ENCODE measurements around the gene SLC35D3. TPM values are rescaled to one million over a fixed set of nuclear protein-coding genes. Genes with fewer than 3 reads are reported as not detected.
"Not testable (repeated sequence)": the region's sequence is repeated elsewhere in the genome, so short reads cannot be mapped to it uniquely, and the experiment has no call there.

Gene SLC35D3, protein sequence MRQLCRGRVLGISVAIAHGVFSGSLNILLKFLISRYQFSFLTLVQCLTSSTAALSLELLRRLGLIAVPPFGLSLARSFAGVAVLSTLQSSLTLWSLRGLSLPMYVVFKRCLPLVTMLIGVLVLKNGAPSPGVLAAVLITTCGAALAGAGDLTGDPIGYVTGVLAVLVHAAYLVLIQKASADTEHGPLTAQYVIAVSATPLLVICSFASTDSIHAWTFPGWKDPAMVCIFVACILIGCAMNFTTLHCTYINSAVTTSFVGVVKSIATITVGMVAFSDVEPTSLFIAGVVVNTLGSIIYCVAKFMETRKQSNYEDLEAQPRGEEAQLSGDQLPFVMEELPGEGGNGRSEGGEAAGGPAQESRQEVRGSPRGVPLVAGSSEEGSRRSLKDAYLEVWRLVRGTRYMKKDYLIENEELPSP
- not detected for total RNA-seq
- long read RNA-seq = 0 reads

DNA sequence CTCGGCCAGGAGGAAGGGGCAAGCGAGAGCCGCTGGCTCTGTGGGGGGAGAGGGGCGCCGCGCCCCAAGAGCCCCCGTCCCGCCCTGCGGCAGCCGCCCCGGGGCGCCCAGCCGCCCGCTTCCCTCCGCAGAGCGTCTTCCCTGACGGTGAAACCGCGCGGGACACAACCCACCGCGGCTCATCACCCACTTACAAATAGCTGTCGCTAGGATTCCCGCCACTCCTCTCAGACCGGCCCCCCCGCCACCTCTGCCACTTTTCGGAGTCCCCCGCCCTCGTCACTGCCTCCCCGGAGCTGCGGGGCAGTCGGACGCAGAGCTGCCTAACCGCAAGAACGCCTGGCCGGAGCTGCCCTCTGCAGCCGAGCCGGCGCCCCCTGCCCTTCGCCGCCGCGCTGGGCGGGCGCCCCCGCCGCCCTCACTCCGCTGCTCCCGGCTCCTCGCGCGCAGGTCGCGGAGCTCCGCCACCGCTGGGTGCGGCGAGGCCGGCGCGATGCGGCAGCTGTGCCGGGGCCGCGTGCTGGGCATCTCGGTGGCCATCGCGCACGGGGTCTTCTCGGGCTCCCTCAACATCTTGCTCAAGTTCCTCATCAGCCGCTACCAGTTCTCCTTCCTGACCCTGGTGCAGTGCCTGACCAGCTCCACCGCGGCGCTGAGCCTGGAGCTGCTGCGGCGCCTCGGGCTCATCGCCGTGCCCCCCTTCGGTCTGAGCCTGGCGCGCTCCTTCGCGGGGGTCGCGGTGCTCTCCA is at the start of gene SLC35D3:
SLC35D3 (plus strand) TSS at position 366 of the 749 bp plus-strand sequence; CDS start at position 494, 128 bp downstream.
- DNase-seq (peak in 1 of 3 donors; percentile 24), ATAC-seq (peak; percentile 11 to 44 (median 28))
- H3K4me3 ChIP-seq = peak within 1 kb of the TSS; percentile 24 to 33 (median 25)
- no peak within 1 kb of the TSS for H3K27ac ChIP-seq
- peaks cover 0 to 27% (median 10%) of the 10 kb centered on the region in 4 donors for H3K4me1 ChIP-seq
- TF ChIP-seq, protein P1, sequence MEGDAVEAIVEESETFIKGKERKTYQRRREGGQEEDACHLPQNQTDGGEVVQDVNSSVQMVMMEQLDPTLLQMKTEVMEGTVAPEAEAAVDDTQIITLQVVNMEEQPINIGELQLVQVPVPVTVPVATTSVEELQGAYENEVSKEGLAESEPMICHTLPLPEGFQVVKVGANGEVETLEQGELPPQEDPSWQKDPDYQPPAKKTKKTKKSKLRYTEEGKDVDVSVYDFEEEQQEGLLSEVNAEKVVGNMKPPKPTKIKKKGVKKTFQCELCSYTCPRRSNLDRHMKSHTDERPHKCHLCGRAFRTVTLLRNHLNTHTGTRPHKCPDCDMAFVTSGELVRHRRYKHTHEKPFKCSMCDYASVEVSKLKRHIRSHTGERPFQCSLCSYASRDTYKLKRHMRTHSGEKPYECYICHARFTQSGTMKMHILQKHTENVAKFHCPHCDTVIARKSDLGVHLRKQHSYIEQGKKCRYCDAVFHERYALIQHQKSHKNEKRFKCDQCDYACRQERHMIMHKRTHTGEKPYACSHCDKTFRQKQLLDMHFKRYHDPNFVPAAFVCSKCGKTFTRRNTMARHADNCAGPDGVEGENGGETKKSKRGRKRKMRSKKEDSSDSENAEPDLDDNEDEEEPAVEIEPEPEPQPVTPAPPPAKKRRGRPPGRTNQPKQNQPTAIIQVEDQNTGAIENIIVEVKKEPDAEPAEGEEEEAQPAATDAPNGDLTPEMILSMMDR (IDR thresholded peaks at IDR 0.05) = no peak
- no peaks in the 10 kb centered on the region for H3K9me3 ChIP-seq
- 0% methylated on average over 11 of the region's 86 CpGs for WGBS (ENCODE audit: insufficient coverage, low coverage, low lambda C conversion rate, missing lambda C conversion rate)
- intact Hi-C loops (cut with DNase I) = no loop called here
- H3K27me3 ChIP-seq = peaks cover 11 to 20% of the 10 kb centered on the region in 2 donors
- no peaks in the 10 kb centered on the region for H3K36me3 ChIP-seq

DNA sequence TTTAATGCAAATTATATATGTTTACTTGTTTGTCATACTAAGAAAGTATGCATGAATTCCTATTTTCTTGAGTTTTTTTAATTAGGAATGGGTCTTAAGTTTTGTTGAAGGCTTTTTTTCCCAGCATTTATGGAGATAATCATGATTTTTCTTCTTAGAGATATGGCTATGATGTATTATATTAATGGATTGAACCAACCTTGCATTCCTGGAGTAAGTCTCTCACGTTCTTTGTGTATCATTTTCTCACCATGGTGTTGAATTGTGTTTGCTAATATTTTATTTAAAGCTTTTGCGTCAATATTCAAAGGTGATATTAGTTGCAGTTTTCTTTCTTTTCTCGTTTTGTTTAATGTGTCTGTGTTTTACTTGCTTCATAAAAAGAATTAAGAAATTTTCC is 48.4 kb upstream of the SLC35D3 start:
- Histone ChIP-seq H3K27me3 (no peaks in the 10 kb centered on the region), H3K4me3 (no peak overlapping the region), H3K4me1 (no peaks in the 10 kb centered on the region), H3K27ac (no peak overlapping the region), H3K9me3 (peaks cover 0 to 11% (median 2%) of the 10 kb centered on the region in 4 donors), H3K36me3 (no peaks in the 10 kb centered on the region)
- intact Hi-C loops (cut with DNase I) = no loop called here
- 92% methylated on average over 3 of the region's 3 CpGs for WGBS (ENCODE audit: insufficient coverage, low coverage, low lambda C conversion rate, missing lambda C conversion rate)
- DNase-seq (no peak), ATAC-seq (no peak)
- no peak for TF ChIP-seq POLR2A (IDR thresholded peaks at IDR 0.05)
- TF ChIP-seq, protein P1 (IDR thresholded peaks at IDR 0.05) = no peak

DNA sequence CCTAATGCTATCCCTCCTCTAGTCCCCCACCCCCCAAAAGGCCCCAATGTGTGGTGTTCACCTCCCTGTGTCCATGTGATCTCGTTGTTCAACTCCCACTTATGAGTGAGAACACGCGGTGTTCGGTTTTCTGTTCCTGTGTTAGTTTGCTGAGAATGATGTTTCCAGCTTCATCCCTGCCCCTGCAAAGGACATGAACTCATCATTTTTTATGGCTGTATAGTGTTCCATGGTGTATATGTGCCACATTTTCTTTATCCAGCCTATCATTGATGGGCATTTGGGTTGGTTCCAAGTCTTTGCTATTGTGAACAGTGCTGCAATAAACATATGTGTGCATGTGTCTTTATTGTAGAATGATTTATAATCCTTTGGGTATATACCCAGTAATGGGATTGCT is 45.6 kb upstream of the SLC35D3 start:
- H3K27ac ChIP-seq; ATAC-seq; DNase-seq; H3K27me3 ChIP-seq; intact Hi-C loops (cut with DNase I); H3K4me3 ChIP-seq; H3K36me3 ChIP-seq; H3K4me1 ChIP-seq: not testable (repeated sequence)
- 92% methylated on average over 4 of the region's 4 CpGs for WGBS (ENCODE audit: insufficient coverage, low coverage, low lambda C conversion rate, missing lambda C conversion rate)
- peaks cover 0 to 11% (median 2%) of the 10 kb centered on the region in 4 donors for H3K9me3 ChIP-seq

DNA sequence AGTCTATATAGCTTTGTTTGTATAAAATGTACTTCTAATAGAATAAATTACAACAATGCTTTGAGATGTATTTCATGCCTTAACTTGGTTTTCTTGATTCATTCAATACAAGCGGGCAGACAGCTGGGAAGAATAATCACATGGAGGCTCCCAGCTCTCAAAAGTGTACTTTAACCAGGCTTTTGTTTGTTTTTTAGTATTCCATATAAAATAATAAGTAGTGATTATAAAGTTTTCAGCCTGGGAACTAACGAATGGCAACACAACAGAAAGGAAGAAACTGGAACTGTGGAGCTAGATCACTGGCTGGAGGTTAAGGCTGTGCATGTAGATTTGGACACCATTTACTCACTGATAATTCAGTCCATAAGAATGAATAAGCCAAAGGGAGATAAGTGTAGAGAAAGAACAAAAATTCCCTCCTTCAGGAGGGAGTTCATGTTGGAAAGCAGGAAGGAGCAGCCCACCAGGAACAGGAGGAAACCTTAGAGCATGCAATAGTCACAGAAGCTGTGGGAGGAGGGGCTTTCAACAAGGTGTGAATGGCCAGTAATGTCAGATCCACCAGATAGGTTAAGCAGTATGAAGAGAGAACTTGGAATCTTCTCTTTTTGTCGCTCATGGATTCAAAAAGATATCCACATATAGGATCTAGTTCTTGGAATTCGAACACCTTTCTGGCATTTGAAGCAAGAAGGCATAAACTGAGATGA is 41.2 kb upstream of the SLC35D3 start:
- ATAC-seq = no peak
- no peaks in the 10 kb centered on the region for H3K27me3 ChIP-seq
- no peak for TF ChIP-seq POLR2A (IDR thresholded peaks at IDR 0.05)
- TF ChIP-seq, protein P1 (IDR thresholded peaks at IDR 0.05) = no peak
- intact Hi-C loops (cut with DNase I) = no loop called here
- WGBS (ENCODE audit: insufficient coverage, low coverage, low lambda C conversion rate, missing lambda C conversion rate) = 91% methylated on average over 4 of the region's 4 CpGs
- H3K4me1 ChIP-seq = no peaks in the 10 kb centered on the region
- DNase-seq = no peak
- no peaks in the 10 kb centered on the region for H3K9me3 ChIP-seq
- no peak overlapping the region for H3K4me3 ChIP-seq
- no peaks in the 10 kb centered on the region for H3K36me3 ChIP-seq
- H3K27ac ChIP-seq = no peak overlapping the region
